ENCODE measurements around the gene EGFLAM.

EGFLAM gene

DNA sequence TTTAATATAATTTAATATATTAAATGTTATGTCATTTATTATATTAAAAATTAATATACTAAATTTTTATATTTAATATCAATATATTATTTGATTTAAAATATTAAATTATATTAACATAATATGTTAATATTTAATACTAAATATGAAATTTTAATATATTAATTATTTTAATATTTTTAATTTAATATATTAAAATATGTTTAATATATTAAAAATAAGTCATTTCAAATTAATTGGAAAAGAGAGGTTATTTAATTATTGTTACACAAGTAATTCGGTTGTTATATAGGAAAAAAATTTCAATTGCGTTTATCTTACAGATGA is 183.9 kb downstream of the EGFLAM start:
- Mint-ChIP-seq H3K4me3 (no peak overlapping the region), H3K36me3 (ENCODE audit: low read depth) (no peaks in the 10 kb centered on the region), H3K4me1 (peaks cover 2% of the 10 kb centered on the region), H3K27ac (no peak overlapping the region), H3K27me3 (peaks cover 56% of the 10 kb centered on the region), H3K9me3 (no peaks in the 10 kb centered on the region)
- ATAC-seq (no peak), DNase-seq (no peak)

DNA sequence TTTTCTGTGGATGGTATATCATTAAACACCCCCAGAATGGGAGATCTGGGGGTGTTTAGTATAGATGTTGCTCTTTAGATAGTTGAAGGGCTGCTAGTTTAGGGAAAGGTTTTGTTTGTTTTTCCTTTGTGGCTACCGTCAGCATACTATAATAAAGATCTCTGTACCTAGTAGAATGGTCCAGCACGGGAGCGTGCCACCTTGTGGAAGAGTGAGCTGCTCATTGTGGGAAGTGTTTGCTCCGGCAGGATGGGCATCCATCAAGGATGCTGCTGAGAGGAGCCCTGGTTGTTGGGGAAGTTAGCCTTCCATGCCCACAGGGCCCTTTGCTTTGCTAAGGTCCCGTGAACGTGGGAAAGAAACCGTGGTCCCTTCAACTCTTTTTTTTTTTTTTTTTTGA is 185.0 kb downstream of the EGFLAM start:
- H3K4me3 Mint-ChIP-seq = no peak overlapping the region
- H3K27me3 Mint-ChIP-seq = peaks cover 60% of the 10 kb centered on the region
- H3K9me3 Mint-ChIP-seq = no peaks in the 10 kb centered on the region
- peaks cover 2% of the 10 kb centered on the region for H3K4me1 Mint-ChIP-seq
- DNase-seq (no peak), ATAC-seq (no peak)
- H3K27ac Mint-ChIP-seq = no peak overlapping the region
- H3K36me3 Mint-ChIP-seq (ENCODE audit: low read depth) = no peaks in the 10 kb centered on the region

DNA sequence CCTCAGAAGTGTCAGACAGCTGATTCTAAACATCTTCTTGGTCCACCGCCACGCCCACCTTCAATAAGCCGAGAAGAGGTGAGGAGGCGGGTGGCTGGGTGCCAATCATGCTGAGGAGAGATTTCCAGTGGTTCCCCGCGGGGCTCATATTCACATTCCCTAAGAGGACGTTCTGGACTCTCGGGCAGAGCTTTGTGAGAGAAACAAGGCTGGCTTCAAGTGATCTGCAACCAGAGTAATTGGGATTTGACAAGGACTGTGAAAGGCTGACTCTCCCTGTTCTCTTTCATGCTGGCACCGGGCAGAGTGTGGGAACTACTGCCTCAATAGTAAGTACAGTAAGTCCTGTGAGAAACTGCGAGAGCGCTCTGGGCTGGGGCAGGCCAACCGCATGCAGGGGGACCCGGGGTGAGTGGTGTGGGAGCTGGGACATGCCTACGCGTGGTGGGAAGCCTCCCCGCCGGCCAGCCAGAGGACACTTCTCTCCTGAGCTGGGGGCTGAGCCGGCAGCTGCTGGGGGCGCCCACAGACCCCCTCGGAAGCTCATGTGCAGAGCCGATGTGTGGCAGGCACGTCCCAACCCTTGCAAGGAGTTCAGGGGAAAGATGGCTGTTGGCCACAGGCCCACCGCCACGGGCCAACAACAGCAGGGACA is 187.1 kb downstream of the EGFLAM start:
- H3K36me3 Mint-ChIP-seq (ENCODE audit: low read depth) = no peaks in the 10 kb centered on the region
- H3K9me3 Mint-ChIP-seq = no peaks in the 10 kb centered on the region
- H3K27ac Mint-ChIP-seq = no peak overlapping the region
- H3K4me1 Mint-ChIP-seq = peaks cover 2% of the 10 kb centered on the region
- no peak for DNase-seq
- no peak for ATAC-seq
- peaks cover 73% of the 10 kb centered on the region for H3K27me3 Mint-ChIP-seq
- no peak overlapping the region for H3K4me3 Mint-ChIP-seq

DNA sequence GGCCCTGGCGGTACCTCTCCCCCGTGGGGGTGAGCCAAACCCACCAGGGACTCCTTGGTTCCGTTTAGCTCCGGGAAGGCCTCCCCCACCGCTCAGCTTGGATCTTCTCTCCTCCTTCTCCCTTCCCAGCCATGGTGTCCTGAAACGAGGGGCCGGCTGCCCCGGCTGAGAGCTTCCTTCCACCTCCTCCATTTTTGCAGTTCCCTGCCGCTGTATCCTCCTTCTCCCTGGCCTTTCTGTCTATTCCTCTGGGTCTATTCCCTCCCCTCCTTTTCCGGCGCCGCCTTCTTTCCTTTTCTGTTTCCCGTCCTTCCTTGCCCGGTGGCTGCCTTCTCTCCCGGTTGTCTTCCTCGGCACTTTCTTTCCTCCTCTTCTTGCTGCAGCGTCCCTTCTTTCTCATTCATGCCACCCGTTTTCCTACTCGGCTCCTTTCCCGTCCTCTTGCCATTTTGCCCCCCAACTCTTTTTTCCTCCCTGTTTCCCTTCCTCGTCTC is 187.7 kb downstream of the EGFLAM start:
- Mint-ChIP-seq H3K9me3 (no peaks in the 10 kb centered on the region), H3K4me3 (no peak overlapping the region), H3K36me3 (ENCODE audit: low read depth) (no peaks in the 10 kb centered on the region), H3K4me1 (peaks cover 2% of the 10 kb centered on the region), H3K27ac (no peak overlapping the region), H3K27me3 (peaks cover 76% of the 10 kb centered on the region)
- no peak for DNase-seq
- ATAC-seq = no peak

DNA sequence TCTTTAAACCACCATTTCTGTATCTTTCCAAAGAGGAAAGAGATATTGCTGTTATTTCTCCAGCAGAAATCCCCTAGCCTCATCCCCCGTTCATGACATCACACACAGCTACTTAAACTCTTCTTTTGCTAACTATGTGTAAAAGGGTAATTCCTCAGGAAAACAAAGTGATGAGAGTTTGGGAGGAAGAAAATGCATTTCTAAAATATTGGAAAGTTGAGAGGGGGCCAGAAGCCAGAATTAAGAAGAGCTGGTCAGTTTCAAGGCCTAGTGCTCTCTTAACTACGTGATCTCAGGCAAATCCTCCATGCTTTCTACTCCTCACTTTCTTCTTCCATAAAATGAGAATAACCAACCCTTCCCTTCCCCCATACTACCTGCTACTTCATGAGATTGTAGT is 188.7 kb downstream of the EGFLAM start:
- DNase-seq (no peak), ATAC-seq (no peak)
- Mint-ChIP-seq H3K27me3 (peaks cover 75% of the 10 kb centered on the region), H3K9me3 (no peaks in the 10 kb centered on the region), H3K4me1 (no peaks in the 10 kb centered on the region), H3K36me3 (ENCODE audit: low read depth) (no peaks in the 10 kb centered on the region), H3K4me3 (no peak overlapping the region), H3K27ac (no peak overlapping the region)

DNA sequence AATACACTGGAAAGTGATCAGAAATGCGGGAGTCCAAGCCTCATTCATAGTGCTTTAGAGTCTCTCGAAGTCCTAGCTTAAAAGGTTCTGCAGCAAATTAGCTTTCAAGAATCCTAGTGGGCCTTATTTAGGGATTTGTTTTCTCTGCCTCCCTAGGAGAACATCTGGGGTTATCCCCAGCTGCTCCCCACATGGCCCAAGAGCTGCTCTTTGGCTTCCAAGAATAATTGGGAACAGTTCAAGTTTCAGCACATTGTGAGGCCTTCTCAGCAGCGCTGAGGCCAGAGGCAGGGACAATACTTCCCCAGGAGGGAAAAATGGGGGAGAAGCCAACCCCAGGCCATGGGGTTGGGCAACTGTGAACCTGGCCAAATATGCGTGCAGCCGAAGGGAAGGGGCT is 189.4 kb downstream of the EGFLAM start:
- Mint-ChIP-seq H3K4me3 (no peak overlapping the region), H3K36me3 (ENCODE audit: low read depth) (no peaks in the 10 kb centered on the region), H3K27ac (no peak overlapping the region), H3K4me1 (peaks cover 7% of the 10 kb centered on the region), H3K27me3 (peaks cover 78% of the 10 kb centered on the region), H3K9me3 (no peaks in the 10 kb centered on the region)
- ATAC-seq (no peak), DNase-seq (no peak)

DNA sequence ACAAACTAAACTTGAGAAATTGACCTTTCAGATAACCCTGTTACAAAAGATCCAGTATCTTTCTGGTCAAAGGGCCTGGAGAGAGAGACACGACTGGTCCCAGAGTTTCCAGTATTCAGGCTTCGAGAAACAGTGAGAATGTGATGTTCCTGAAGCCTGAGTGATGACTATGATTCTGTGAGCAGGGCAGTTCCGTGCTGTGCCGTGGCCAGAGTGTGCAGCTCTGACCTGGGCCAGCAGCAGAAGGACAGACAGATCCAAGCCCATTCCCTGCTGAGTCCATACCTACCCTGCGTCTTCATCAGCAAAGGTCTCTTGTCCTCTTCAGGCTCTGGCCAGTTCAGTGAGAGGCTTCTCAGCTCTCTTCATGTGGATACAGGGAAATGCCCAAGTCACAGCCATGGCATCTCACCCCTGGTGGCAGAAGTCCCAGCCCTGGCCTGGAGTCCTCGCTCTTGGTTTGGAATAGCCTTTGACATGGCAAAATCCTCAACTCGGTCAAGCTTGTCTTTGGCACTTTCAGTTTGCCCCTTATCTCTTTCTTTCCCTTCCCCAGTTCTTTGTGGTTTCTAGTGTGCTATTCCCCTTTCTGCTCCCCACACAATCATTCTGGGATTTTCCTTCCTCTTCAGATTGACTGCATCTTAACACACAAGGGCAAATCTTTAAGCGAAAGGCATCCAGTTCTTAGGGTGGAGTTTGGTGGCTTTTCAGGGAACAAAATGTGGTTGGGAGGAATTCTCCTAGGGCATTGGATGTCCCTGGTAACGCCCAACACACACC is 190.4 kb downstream of the EGFLAM start:
- Mint-ChIP-seq H3K27me3 (peaks cover 81% of the 10 kb centered on the region), H3K27ac (no peak overlapping the region)

DNA sequence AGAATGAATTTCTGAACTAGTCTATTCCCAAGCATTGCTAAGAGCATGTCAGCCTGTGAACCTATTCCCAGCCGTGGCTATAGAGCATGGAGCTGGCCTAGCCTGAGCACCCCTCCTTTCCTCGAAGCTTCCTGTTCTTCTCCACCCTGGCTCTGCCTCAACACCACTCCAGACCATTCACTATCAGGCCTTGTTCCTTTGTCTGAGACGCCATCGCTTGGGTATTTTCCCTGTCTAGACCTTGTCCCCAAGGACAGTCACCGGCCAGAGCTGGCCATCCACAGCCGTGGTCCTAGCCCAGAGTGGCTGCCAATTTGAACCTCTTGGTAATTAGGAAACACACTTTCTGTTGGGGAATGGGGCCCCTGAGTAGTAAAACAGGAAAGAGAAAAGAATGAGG is 192.3 kb downstream of the EGFLAM start:
- Mint-ChIP-seq H3K36me3 (ENCODE audit: low read depth) (no peaks in the 10 kb centered on the region), H3K27me3 (peaks cover 83% of the 10 kb centered on the region), H3K4me3 (no peak overlapping the region)

More for the DNA sequence above, 190.4 kb downstream of the EGFLAM start:
- H3K4me1 Mint-ChIP-seq = peaks cover 16% of the 10 kb centered on the region
- ATAC-seq (no peak), DNase-seq (no peak)
- H3K4me3 Mint-ChIP-seq = no peak overlapping the region
- H3K9me3 Mint-ChIP-seq = no peaks in the 10 kb centered on the region
- no peaks in the 10 kb centered on the region for H3K36me3 Mint-ChIP-seq (ENCODE audit: low read depth)

DNA sequence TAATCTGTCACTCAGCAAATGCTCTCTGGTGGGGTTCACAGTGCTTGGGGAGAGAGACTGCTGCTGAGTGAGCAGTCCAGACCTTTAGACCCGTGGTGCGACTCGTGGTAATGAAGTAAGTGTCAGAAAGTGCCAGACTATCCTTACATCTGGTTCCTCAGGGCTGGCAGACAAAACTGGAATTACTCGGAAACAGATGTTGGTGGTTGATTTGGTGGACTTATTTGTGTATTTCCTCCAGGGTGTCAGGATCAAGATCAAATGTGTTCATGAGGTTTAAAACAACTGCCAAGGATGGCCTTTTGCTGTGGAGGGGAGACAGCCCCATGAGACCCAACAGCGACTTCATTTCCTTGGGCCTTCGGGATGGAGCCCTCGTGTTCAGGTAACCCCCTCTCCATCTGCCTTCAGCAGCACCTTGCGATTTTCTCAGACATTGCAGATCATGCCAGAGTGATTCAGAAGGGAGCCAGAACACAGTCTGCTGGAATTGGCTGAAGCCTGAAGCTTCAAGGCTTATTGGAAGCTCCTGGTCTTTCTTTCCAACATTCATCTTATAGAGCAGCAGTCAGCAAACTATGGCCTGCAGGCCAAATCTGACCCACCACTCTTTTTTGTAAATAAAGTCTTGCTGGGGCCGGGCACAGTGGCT is 192.8 kb downstream of the EGFLAM start:
- Mint-ChIP-seq H3K9me3 (no peaks in the 10 kb centered on the region), H3K36me3 (ENCODE audit: low read depth) (no peaks in the 10 kb centered on the region), H3K27me3 (peaks cover 86% of the 10 kb centered on the region), H3K4me3 (no peak overlapping the region), H3K27ac (no peak overlapping the region), H3K4me1 (peaks cover 23% of the 10 kb centered on the region)
- no peak for ATAC-seq
- no peak for DNase-seq

More for the DNA sequence above, 192.3 kb downstream of the EGFLAM start:
- peaks cover 23% of the 10 kb centered on the region for H3K4me1 Mint-ChIP-seq
- no peak overlapping the region for H3K27ac Mint-ChIP-seq
- no peak for ATAC-seq
- DNase-seq = no peak
- no peaks in the 10 kb centered on the region for H3K9me3 Mint-ChIP-seq

DNA sequence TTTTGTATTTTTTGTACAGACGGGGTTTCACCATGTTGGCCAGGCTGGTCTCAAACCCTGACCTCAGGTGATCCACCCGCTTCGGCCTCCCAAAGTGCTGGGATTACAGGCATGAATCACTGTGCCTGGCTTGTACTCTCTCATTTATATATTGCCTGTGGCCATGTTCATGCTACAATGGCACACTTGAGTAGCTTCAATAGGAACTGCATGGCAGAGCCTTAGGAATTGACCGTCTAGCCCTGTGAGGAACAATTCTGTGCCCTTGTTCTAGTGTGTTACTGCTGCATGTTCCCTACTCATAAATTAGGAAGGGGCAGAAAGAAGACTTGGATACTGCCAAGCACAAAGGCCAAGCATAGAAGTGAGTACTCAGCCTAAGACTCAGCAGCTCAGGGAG is 193.8 kb downstream of the EGFLAM start:
- Mint-ChIP-seq H3K27me3 (peaks cover 88% of the 10 kb centered on the region), H3K4me1 (peaks cover 23% of the 10 kb centered on the region), H3K36me3 (ENCODE audit: low read depth) (no peaks in the 10 kb centered on the region), H3K4me3 (no peak overlapping the region), H3K9me3 (no peaks in the 10 kb centered on the region), H3K27ac (no peak overlapping the region)
- ATAC-seq = no peak
- DNase-seq = no peak

DNA sequence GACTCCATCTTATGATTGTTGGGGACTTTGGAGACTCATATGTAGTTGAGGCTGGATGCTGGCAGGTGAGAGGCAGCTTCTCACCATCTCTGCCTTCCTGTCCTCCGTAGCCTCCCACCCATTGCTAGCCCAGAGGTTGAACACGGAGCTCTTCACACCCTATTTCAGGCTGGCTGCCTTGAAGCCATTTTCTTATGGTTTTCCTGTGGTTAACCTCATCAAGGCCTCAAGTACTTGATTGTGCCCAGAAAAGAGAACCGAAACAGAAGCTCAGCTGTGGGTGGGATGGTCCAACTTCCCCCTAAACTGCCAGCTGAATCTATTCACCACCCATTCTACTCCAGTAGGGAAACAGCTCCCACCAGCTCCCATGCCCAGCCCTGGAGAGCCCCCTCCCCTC is 195.1 kb downstream of the EGFLAM start:
- Mint-ChIP-seq H3K9me3 (no peaks in the 10 kb centered on the region), H3K27ac (peak overlapping the region; percentile 7), H3K4me1 (peaks cover 23% of the 10 kb centered on the region), H3K36me3 (ENCODE audit: low read depth) (no peaks in the 10 kb centered on the region), H3K27me3 (peaks cover 87% of the 10 kb centered on the region), H3K4me3 (no peak overlapping the region)
- ATAC-seq (peak; percentile 97), DNase-seq (peak; percentile 32)

DNA sequence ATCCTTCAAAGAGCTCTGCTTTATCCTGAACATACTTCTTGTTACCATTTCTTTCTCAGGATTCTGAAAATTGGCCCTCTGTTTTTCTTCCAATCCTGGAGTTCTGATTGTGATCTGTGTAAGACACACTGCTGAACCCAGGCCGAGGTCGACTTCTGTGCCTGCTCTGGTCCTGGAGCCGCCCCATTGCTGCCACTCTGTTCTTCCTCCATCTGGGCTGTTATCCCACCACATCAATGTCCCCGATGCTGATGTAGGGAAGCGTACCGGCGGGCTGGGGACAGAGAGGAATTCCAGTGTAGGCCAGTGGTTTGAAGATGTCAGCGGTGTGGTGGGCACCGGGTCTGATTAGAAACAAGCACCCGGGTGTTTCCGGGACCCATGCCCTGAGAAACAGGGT is 195.6 kb downstream of the EGFLAM start:
- no peak for DNase-seq
- H3K27me3 Mint-ChIP-seq = peaks cover 87% of the 10 kb centered on the region
- peaks cover 23% of the 10 kb centered on the region for H3K4me1 Mint-ChIP-seq
- no peaks in the 10 kb centered on the region for H3K9me3 Mint-ChIP-seq
- no peak overlapping the region for H3K4me3 Mint-ChIP-seq
- no peak overlapping the region for H3K27ac Mint-ChIP-seq
- peak; percentile 6 for ATAC-seq
- no peaks in the 10 kb centered on the region for H3K36me3 Mint-ChIP-seq (ENCODE audit: low read depth)

DNA sequence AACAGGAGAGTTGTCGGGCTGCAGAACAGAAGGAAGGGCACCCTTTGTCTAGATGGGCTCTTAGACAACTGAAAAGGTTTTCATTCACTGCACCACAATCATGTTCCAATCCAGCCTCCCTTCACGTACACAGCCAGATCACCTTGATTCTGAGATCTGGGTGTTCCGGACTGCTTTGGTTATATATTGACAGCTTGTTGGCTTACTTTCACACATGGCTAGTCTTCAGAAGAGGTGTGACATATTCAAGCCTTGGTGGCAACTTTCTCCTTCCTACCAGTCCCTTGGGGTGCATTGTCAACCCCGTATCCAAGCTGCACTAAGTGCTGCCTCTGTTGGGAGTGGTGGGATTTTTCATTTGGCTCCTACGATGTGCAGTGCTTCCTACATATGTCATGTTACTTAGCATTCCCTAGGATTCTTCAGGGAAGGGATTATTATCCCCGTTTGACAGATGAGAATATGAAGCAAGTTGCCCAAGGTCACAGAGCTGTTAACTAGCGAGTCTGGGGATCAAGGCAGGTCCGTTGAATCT is 197.5 kb downstream of the EGFLAM start:
- H3K36me3 Mint-ChIP-seq (ENCODE audit: low read depth) = no peaks in the 10 kb centered on the region
- H3K27ac Mint-ChIP-seq = no peak overlapping the region
- no peak for ATAC-seq
- H3K4me3 Mint-ChIP-seq = no peak overlapping the region
- no peaks in the 10 kb centered on the region for H3K9me3 Mint-ChIP-seq
- H3K27me3 Mint-ChIP-seq = peaks cover 86% of the 10 kb centered on the region
- peaks cover 23% of the 10 kb centered on the region for H3K4me1 Mint-ChIP-seq
- DNase-seq = no peak

DNA sequence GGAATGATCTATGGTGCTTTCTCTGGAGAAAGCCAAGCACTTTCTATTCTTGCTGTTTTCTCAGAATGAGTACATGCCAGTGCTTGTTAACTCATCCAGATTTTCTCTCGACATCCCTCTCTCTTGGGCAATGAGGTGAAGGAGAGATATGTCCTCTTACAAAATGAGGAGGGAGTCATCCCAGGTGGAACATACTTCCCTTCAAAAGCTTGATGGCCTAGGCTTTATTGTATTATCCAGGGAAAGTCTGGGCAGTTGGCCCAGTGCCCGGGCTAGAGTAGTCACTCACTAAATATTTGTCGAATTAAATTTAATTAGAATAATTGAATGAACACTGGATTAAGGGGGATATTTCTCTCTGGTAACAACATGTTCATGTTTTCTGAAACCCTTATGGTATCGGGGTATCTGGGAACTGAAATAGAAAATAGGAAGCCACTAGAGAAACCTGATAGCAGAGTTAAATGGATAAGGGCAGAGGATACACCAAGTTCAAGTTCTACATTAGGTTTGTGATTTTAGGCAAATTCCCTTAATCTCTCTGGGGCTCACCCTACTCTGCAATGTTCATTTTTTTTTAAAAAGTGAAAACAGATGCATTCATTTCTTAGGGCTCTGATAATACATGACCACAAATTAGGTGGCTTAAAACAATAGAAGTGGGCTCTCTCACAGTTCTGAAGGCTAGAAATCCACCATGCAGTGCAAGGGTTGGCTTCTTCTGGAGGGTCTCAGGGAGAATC is 198.5 kb downstream of the EGFLAM start:
- H3K36me3 Mint-ChIP-seq (ENCODE audit: low read depth) = no peaks in the 10 kb centered on the region
- H3K4me1 Mint-ChIP-seq = peaks cover 23% of the 10 kb centered on the region
- peaks cover 82% of the 10 kb centered on the region for H3K27me3 Mint-ChIP-seq
- ATAC-seq (no peak), DNase-seq (no peak)
- no peaks in the 10 kb centered on the region for H3K9me3 Mint-ChIP-seq
- no peak overlapping the region for H3K27ac Mint-ChIP-seq
- no peak overlapping the region for H3K4me3 Mint-ChIP-seq
